SK-MEL-5 (cell line): Measurements from ENCODE around the gene MIPEP. TPM values are rescaled to one million over a fixed set of nuclear protein-coding genes. Genes with fewer than 3 reads are reported as not detected.

Experiments
- DNase-seq: peaks from one replicate; pipeline ENCODE4 v3.0.0-alpha.2; 2016; ENCODE audit warnings: low read depth, low spot score
- in situ Hi-C: cut with HindIII; loops from 2 replicates; pipeline ENCODE4 v1.10.0; 2016; ENCODE audit warnings: low sequenced_read_pairs, high pct_unique_total_duplicates, low pct_unique_long_range_greater_than_20kb
- total RNA-seq: library from RNA; depleted of rRNA; stranded (reverse); fragments of >200 nt; shearing (Covaris generic); gene quantifications from 2 replicates; pipeline ENCODE4 v1.2.3, GENCODE V29; 2014

The MIPEP gene
- total RNA-seq, 1 experiment from 2014 or later = 62.1 TPM

GRCh38 chr13:23799945-23800344 lies 89.3 kb downstream of the MIPEP start:
- in situ Hi-C loops = no loop called here
- DNase-seq = no peak

- DNase-seq = no peak
- in situ Hi-C loops = no loop called here
Measured at GRCh38 chr13:23797276-23797903, 91.8 kb downstream of the MIPEP start.

DNA sequence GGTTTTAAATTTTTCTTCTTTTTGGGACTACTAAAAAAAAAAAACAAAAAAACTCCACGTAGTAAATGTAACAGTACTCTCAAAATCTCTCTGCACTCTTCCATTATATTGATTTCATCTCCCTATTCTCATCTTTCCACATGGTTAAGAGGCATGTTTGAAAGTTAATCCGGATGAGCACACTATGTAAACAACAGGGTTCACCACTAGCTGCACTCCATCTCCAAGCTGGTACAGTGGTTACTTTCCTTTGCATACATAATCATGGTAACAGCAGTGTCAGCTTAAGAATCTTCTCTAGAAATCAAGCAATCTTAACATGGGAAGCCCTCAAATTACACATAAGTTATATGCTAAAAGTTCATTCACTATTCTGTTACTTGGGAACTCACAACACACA lies 92.6 kb downstream of the MIPEP start:
- in situ Hi-C loops = no loop called here
- no peak for DNase-seq

- in situ Hi-C loops = no loop called here
- no peak for DNase-seq
Measured at GRCh38 chr13:23794267-23795161, 94.7 kb downstream of the MIPEP start.

GRCh38 chr13:23793711-23794110 lies 95.5 kb downstream of the MIPEP start:
- in situ Hi-C loops = no loop called here

GRCh38 chr13:23792680-23793079 lies 96.5 kb downstream of the MIPEP start:
- peak; percentile 89 for DNase-seq
- in situ Hi-C loops = no loop called here

More at GRCh38 chr13:23793711-23794110, 95.5 kb downstream of the MIPEP start:
- DNase-seq = peak; percentile 31

GRCh38 chr13:23790577-23791170 lies 98.5 kb downstream of the MIPEP start:
- in situ Hi-C loops = no loop called here
- peak; percentile 38 for DNase-seq

GRCh38 chr13:23789576-23790346 lies 99.4 kb downstream of the MIPEP start:
- in situ Hi-C loops = no loop called here

DNA sequence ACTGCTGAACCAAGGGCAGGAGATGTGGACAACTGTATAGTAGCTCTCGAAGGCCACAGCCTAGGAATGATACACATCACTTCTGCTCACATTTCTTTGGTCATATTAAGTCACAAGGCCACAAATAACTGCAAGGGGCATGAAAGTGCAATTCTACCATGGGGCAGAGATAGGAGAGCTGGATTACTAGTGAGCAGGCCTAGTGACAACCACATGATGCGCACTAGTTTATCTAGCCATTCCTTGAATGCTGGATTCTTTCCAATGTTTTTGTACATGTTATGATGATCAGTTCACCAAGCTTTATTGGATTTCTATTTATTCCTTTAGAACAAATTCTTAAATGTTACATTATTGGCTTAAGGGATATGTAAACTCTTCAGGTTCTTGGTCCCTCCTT lies 100.7 kb downstream of the MIPEP start:
- in situ Hi-C loops = no loop called here

More at GRCh38 chr13:23789576-23790346, 99.4 kb downstream of the MIPEP start:
- no peak for DNase-seq

DNA sequence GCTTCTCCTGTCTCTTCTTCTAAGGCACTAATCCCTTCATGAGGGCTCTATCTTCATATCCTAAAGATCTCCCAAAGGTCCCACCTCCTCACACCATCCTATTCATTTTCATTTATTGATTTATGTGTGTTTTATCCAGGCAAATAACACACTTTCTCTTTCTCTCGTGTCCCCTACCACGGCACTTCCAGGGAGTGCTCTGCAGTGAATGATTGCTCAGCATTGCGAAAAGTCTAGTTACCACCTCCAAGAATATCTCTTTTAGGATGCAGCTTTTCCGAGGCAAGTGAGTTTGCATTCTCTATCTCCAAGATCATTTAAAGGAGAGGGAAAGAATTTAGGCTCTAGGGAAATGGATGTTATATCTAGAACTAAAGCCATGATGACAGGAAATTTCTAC lies 101.7 kb downstream of the MIPEP start:
- in situ Hi-C loops = no loop called here
- no peak for DNase-seq

More for the DNA sequence above, 100.7 kb downstream of the MIPEP start:
- DNase-seq = no peak

DNA sequence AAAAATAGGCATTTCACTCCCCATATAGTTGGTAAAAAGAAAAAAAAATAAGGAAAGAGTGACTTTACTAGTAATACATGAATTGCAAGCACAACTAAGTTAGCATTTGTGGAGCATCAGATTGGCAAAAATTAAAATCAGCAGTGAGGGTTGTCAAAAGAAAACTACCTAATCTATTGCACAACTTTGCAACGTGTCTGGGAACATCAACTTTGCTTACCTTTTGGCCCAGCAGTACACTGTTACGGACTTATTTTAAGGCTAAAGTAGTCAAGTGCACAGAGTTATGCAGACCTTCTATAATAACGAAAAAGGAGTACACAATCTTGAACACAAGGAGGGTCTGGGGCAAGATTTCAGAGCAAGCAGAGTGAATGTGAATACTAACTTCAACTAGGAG lies 102.6 kb downstream of the MIPEP start:
- in situ Hi-C loops = no loop called here
- no peak for DNase-seq

- DNase-seq = no peak
- in situ Hi-C loops = no loop called here
Measured at GRCh38 chr13:23778879-23779278, 110.3 kb downstream of the MIPEP start.

DNA sequence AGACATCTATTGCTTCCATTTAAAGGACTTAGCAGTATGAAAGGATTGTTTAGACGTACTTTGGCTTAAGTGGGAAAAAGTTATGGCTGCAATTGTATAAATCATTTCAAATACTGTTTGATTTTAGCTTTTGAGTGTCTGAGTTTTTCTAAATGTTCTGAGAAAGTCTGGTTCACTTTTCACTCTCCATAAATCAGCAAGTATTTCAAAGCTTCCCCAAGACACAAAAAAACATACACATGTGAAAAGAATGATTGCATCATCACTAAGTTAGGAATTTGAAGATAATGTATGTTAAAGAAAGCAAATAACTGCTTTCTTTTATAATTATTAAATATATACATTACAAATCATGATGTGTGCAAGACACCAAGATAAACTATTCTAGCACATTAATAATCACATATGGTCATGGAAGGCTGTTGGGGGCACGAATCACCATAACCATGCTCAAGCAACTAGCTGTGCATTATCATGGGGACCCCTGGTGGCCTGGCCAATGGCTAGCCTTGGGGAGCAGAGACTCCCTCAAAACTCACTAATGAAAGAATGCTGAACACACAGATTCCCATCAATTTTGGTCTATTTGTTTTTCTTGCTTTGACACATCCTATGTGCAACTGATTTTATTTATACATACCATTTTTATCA lies 111.1 kb downstream of the MIPEP start:
- in situ Hi-C loops = no loop called here
- no peak for DNase-seq

- in situ Hi-C loops = no loop called here
- DNase-seq = no peak
Measured at GRCh38 chr13:23777575-23777870, 111.7 kb downstream of the MIPEP start.

DNA sequence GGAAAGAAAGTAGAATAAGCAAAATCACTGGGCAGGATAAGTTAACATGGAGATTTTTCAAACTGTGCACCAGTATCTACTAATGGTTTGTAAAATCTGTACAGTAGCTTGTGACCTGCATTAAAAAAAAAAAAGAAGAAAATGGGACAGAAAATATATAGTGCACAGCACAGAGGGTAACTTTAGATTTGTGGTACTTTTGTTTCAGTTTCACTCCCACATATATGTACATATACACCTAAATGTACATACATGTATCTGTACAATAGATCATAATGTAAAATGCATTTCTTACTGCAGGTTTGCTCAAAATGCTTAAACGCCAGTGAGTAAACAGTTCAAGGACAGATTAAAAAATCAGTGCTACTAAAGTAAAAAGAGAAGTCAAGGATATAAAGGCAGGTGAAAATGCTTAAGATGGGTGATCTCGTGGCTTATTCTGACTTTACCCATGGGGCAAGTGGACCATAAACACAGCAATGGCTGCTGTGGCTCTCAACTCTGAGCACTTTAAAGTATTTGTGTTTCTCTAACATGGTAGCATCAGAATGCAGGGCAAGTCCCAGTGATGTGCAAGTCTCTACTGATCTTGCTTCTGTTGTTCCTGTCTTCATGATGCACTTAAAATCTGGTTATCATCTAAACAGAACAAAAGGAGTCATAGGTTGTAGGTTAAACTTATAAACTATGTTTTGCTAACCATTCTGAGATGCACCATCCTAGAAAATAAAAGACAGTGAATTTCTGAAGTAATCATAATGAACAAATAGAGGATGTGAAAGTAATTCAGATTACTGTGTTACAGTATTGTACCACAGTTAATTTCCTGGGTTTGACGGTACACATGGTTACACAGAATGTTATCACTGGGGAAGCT lies 112.3 kb downstream of the MIPEP start:
- no peak for DNase-seq
- in situ Hi-C loops = no loop called here

DNA sequence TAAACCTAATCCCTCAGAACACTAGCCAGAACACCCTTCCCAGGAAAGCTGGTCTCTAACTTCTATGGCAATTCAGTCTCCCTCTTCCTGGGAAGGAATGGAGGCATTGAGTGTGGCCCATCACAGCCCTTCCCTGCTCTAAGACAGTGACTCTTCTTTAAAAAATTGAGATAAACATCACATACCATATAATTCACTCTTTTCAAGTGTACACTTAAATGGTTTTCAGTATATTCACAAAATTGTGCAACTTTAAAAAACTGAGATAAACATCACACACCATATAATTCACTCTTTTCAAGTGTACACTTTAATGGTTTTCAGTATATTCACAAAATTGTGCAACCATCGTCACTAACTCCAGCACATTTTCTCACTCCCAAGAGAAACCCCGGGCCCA lies 116.5 kb downstream of the MIPEP start:
- in situ Hi-C loops = no loop called here
- DNase-seq = no peak

GRCh38 chr13:23771956-23772355 lies 117.2 kb downstream of the MIPEP start:
- no peak for DNase-seq

More at GRCh38 chr13:23771956-23772355, 117.2 kb downstream of the MIPEP start:
- in situ Hi-C loops = no loop called here
